KMS-11 (cell line): Measurements from ENCODE around the gene OSM.

Experiments
- H2AFZ ChIP-seq: fragments of 200-600 bp; sonication (generic); 2 replicates; pipeline ENCODE4 v1.6.1; 2016; ENCODE audit warnings: antibody characterized with exemption, mixed run types, low read depth
- H3K27ac ChIP-seq: fragments of 200-600 bp; sonication (generic); 2 replicates; pipeline ENCODE4 v1.6.1; 2016; ENCODE audit warnings: mild to moderate bottlenecking, mixed run types
- H3K27me3 ChIP-seq: fragments of 200-600 bp; sonication (generic); 2 replicates; pipeline ENCODE4 v1.6.1; 2017; ENCODE audit warnings: mild to moderate bottlenecking, low read depth, mixed run types, moderate library complexity; ENCODE audit not compliant: insufficient read depth
- H3K36me3 ChIP-seq: fragments of 200-600 bp; sonication (generic); 2 replicates; pipeline ENCODE4 v1.6.1; 2017; ENCODE audit warnings: mild to moderate bottlenecking, mixed run types; ENCODE audit not compliant: insufficient read depth
- H3K4me1 ChIP-seq: fragments of 200-600 bp; sonication (generic); 2 replicates; pipeline ENCODE4 v1.6.1; 2016; ENCODE audit warnings: mild to moderate bottlenecking, low read depth, mixed run types; ENCODE audit not compliant: poor library complexity, severe bottlenecking
- H3K4me2 ChIP-seq: fragments of 200-600 bp; sonication (generic); 2 replicates; pipeline ENCODE4 v1.7.0; 2016; ENCODE audit warnings: mild to moderate bottlenecking, mixed run types
- H3K4me3 ChIP-seq: fragments of 200-600 bp; sonication (generic); IDR thresholded peaks from 2 replicates; pipeline ENCODE4 v1.6.1; 2017; ENCODE audit warnings: low read depth, low read length, mixed read lengths; ENCODE audit not compliant: insufficient read depth
- H3K79me2 ChIP-seq: fragments of 200-600 bp; sonication (generic); 2 replicates; pipeline ENCODE4 v1.6.1; 2016; ENCODE audit warnings: low read depth, mixed run types; ENCODE audit not compliant: insufficient read depth
- H3K9ac ChIP-seq: fragments of 200-600 bp; sonication (generic); 2 replicates; pipeline ENCODE4 v1.6.1; 2016; ENCODE audit warnings: mild to moderate bottlenecking, mixed run types
- H4K20me1 ChIP-seq: fragments of 200-600 bp; sonication (generic); 2 replicates; pipeline ENCODE4 v1.6.1; 2016; ENCODE audit warnings: mild to moderate bottlenecking, mixed run types; ENCODE audit not compliant: insufficient read depth
- CTCF ChIP-seq: fragments of 200-600 bp; sonication (generic); conservative IDR thresholded peaks from 2 replicates; pipeline ENCODE4 v1.6.1; 2017; ENCODE audit warnings: low read depth, mild to moderate bottlenecking, antibody characterized with exemption, low read length, moderate library complexity, mixed read lengths

Gene OSM

GRCh38 chr22:30299322-30299721 lies 32.7 kb upstream of the OSM start:
- Histone ChIP-seq H3K36me3 (no peaks in the 10 kb centered on the region), H3K27me3 (no peaks in the 10 kb centered on the region), H3K4me2 (no peak overlapping the region), H2AFZ (no peak overlapping the region), H3K9ac (no peak overlapping the region), H3K4me3 (no peak overlapping the region), H4K20me1 (no peaks in the 10 kb centered on the region), H3K79me2 (no peaks in the 10 kb centered on the region), H3K4me1 (peaks cover 21% of the 10 kb centered on the region), H3K27ac (no peak overlapping the region)
- no peak for TF ChIP-seq CTCF

- H2AFZ ChIP-seq: no peak overlapping the region
- no peak overlapping the region for H3K9ac ChIP-seq
- peaks cover 17% of the 10 kb centered on the region for H3K4me1 ChIP-seq
- H3K27ac ChIP-seq: no peak overlapping the region
- no peak overlapping the region for H3K4me3 ChIP-seq
- no peak overlapping the region for H3K4me2 ChIP-seq
- H3K79me2 ChIP-seq: no peaks in the 10 kb centered on the region
- no peaks in the 10 kb centered on the region for H3K27me3 ChIP-seq
- no peak for TF ChIP-seq CTCF
- no peaks in the 10 kb centered on the region for H3K36me3 ChIP-seq
- no peaks in the 10 kb centered on the region for H4K20me1 ChIP-seq
Measured at GRCh38 chr22:30297991-30298701, 31.5 kb upstream of the OSM start.

GRCh38 chr22:30297276-30297990 lies 30.8 kb upstream of the OSM start:
- Histone ChIP-seq H3K4me2 (no peak overlapping the region), H2AFZ (no peak overlapping the region), H4K20me1 (no peaks in the 10 kb centered on the region), H3K36me3 (no peaks in the 10 kb centered on the region), H3K9ac (no peak overlapping the region), H3K27ac (no peak overlapping the region), H3K4me3 (no peak overlapping the region), H3K4me1 (peaks cover 13% of the 10 kb centered on the region), H3K79me2 (no peaks in the 10 kb centered on the region), H3K27me3 (no peaks in the 10 kb centered on the region)
- TF ChIP-seq CTCF: no peak

GRCh38 chr22:30296833-30297232 lies 30.2 kb upstream of the OSM start:
- Histone ChIP-seq H3K9ac (no peak overlapping the region), H4K20me1 (no peaks in the 10 kb centered on the region), H2AFZ (no peak overlapping the region), H3K36me3 (no peaks in the 10 kb centered on the region), H3K4me3 (no peak overlapping the region), H3K27ac (no peak overlapping the region), H3K27me3 (no peaks in the 10 kb centered on the region), H3K4me1 (peaks cover 12% of the 10 kb centered on the region), H3K4me2 (no peak overlapping the region), H3K79me2 (no peaks in the 10 kb centered on the region)
- no peak for TF ChIP-seq CTCF
